Activated CD4-positive, alpha-beta T cell treated with anti-CD3 and anti-CD28 coated beads for 24 hours (primary cell): ENCODE results near the gene PLXNA1.

ENCODE experiments used
- DNase-seq, 2 donors: peaks; one replicate each; pipeline ENCODE4 v3.0.0-alpha.2; 2020; ENCODE audit warnings: low read depth in 2 of 2

Gene PLXNA1

DNA sequence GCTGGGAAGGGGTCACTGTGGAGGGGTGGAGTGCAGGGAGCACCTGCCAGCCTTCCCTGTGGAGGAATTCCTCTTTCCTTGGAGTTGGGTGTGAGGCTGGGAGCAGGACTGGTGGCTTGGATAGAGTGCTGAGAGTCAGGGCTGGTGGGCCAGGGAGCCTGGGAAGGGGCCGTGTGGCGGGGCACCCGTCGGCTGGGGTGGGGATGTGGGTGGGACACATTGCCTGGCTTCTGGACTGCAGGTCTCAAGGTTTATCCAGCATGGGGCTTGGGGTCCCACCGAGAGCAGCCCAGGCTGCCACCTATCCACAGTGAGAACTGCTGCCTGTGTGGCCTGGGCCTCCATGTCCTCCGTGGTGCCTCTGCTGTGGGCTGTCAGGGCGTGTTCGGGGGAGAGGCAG, 4.7 kb downstream of the PLXNA1 start:
- DNase-seq, result no peak

DNA sequence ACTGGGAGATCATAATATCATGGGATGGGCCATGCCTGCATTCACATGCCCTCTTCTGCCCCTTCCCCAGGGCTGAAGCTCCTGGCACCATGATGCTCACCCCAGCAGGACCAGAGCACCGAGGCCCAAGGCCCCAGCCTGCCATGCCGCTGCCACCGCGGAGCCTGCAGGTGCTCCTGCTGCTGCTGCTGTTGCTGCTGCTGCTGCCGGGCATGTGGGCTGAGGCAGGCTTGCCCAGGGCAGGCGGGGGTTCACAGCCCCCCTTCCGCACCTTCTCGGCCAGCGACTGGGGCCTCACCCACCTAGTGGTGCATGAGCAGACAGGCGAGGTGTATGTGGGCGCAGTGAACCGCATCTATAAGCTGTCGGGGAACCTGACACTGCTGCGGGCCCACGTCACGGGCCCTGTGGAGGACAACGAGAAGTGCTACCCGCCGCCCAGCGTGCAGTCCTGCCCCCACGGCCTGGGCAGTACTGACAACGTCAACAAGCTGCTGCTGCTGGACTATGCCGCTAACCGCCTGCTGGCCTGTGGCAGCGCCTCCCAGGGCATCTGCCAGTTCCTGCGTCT, 5.6 kb downstream of the PLXNA1 start:
- DNase-seq, result no peak

DNA sequence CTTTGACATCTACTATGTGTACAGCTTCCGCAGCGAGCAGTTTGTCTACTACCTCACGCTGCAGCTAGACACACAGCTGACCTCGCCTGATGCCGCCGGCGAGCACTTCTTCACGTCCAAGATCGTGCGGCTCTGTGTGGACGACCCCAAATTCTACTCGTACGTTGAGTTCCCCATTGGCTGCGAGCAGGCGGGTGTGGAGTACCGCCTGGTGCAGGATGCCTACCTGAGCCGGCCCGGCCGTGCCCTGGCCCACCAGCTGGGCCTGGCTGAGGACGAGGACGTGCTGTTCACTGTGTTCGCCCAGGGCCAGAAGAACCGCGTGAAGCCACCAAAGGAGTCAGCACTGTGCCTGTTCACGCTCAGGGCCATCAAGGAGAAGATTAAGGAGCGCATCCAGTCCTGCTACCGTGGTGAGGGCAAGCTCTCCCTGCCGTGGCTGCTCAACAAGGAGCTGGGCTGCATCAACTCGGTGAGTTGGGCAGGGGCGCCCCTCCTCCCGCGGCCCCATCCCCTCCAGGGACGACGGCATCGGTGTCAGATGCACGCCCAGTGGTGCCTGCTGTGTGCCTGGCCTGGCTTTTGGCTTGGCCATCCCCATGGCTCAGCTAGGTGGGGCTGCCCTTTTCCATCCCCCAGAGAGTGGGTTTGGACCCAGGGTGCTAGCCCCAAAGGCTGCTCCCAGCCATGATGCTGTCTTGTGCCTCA, 6.6 kb downstream of the PLXNA1 start:
- no peak for DNase-seq

DNA sequence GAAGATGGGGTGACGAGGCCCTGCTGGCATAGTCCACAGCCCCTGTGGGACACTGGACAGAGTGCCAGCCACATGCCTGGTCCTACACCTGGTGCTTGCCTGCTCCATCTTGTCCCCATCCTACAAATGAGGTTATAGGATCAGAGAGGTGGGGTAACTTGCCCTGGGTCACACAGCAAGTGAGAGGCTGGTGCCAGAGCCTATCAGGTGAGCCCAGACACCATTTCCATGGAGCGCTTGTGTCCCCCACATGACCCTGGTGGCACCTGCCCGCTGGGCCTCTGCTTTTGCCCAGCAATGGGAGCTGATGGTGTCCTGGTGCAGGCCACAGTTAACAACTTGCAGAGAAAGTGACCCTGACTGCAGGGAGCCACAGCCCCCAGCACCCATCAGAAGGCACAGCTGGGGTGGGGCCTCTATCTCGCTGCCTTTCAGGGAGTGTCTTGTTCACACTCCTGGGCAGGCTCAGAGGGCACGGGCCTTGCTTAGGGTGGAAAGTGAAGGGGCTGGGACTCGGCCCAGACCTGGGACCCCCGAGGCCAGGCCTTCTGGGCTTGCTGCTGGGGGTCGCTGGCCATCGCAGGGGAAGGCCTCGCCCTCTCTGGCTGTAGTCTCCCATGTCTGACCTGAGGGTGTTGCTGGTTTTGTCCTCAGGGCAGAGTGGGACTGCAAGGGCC, 7.2 kb downstream of the PLXNA1 start:
- no peak for DNase-seq

DNA sequence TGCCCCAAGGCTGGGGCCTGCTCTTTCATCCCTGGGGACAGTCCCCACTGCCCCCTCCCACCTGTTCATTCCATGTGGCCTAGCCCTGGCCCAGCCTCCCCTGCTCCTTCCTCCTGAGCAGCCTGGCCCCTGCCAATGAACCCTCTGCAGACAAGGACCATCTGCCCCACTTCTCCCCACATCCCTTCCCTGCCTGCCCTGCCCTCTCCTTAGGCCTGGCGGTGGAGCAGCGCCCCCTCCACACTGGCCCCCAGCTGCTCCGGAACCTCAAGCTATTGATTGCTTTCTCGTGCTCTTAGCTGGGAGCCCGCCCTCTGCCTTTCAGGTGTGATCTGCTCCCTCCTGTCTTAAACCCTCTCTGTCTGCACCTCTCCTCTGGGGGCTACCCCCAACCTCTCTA, 8.0 kb downstream of the PLXNA1 start:
- no peak for DNase-seq

DNA sequence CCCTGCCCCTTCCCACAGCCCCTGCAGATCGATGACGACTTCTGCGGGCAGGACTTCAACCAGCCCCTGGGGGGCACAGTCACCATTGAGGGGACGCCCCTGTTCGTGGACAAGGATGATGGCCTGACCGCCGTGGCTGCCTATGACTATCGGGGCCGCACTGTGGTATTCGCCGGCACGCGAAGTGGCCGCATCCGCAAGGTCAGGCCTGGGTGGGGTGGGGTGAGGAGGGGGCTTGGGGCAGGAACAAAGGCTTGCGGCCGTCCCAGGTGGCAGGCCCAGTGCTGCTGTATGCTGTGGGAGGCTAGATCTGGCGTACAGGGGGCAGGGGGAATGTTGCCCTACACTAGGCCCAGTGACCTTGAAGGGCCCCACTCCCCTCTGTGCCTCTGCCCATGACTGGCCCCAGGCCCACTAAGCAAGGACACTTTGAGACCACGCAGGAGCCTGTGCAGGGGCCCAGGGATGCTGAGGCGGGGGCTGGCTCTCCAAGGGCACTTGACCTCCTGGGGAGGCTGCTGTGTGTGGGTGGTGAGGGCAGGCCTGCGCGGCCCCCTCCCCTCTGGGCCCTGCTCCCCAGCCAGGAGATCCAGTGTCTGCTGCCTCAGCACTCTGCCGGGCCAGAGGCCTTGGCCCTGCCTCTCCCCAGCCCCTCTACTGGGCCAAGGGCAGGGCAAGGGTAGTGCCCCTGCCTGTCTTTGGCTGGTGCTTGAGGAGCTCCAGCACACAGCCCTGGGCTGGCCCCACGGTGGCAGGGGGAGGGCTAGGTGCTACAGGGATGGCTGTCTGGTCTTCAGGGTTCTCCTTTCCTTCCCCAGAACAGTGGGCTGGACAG, 8.7 kb downstream of the PLXNA1 start:
- no peak for DNase-seq

DNA sequence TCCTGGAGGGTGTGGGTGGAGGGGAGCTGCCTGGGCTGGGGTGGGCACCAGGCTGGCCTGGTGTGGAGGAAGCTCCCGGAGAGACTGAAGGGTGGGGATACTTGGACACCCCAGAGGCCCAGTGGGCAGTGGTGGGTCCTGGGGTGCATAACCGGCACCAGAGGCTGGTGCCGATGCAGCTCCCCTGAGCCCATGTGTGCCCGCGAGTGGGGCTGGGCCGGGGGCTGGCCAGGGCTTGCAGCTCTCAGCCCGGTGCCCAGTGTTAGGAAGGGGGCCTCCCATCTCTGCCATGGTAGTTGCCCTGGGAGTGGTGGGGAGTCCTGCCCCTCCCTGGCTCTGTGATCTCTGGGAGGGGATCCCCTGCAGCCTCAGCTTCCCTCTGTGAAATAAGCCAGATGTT, 9.3 kb downstream of the PLXNA1 start:
- DNase-seq, result no peak

DNA sequence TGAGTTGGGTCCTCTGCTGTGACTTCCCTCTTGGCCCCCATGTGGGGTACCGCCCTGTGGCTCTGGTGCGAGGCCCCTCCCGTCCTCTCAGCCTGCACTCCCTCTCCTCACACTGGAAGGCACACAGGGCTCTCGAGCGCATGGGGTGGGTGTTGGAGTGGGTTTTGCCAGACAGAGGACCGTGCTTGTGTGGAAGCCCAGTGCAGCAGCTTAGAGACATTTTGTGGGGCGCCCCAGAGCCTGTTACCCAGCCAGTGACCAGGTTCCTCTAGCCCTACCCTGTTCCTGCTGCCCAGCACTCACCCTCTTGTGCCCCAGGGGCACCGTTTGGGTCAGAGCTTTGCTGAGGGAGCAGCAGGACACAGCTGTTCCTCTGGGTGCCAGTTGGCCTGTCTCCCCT, 9.9 kb downstream of the PLXNA1 start:
- DNase-seq, result no peak

DNA sequence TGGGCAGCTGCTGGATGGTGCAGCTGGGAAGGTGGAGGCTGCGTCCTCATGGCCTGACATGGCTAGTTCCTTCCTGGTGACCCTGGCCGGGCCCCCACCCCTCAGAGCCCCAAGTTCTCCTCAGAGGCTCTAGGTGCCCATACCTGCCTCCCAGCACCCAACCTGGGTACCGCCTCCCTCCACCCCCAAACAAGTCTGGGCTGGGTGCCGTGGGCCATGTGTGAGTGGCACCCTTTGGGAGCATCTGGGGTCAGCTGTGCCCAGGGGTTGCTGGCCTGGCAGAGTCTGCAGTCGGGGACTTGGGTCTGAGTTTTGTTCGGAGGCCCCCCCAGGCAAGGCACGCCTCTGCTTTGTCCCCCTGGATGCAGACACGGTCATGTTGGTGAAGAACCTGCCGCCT, 10.5 kb downstream of the PLXNA1 start:
- DNase-seq, result no peak

DNA sequence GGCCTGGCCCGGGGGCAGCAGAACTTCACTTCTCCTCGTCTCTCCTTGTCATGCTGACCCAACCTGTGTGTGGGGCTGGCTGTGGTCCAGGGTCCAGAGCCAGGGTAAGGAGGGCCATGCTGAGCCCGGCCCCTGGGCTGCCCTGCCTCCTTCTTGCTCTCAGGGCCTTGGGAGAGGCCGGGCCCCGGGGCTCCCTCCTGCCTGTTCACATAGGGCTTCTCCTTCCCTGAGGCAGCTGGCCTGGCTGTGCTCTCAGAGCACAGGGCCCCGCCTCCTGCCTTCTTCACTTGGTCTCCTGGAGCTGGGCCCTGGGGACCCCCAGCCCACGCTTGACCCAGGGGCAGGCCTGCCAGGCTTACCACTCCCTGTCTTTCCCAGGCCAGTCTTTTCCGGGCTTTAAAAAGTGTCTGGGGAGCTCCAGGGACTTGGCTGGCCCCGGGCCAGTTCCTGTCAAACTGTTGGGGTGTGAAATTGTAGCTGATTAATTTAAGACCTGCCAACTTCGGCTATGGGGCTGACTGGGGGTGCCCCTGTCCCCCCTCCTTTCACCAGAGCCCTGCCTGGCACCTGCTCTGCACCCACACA, 11.8 kb downstream of the PLXNA1 start:
- DNase-seq, result no peak

DNA sequence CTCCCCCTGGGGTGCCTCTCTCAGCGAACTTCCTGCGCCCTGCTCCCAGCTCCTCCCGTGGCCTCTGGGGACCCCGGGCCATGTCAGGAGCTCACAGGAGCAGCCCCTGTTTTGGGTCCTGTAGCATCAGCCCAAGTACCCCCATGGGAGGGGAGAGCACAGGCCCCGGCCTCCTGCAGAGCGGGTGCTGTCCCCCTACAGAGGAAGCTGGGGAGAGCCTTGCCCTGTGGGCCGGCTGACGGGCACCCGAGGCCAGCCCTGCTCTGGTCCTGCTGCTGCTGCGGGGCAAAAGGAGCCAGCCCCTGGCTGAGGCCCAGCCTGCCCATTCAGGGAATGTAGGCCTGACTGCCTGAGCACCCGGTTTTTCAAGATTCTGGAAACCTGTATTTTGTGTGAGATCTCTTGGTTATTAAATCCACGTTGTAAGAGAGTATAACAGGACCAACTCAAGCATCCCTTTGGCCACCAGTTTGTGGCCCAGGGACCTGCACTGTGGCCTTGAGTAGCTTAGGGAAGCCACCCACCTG, 12.4 kb downstream of the PLXNA1 start:
- no peak for DNase-seq

DNA sequence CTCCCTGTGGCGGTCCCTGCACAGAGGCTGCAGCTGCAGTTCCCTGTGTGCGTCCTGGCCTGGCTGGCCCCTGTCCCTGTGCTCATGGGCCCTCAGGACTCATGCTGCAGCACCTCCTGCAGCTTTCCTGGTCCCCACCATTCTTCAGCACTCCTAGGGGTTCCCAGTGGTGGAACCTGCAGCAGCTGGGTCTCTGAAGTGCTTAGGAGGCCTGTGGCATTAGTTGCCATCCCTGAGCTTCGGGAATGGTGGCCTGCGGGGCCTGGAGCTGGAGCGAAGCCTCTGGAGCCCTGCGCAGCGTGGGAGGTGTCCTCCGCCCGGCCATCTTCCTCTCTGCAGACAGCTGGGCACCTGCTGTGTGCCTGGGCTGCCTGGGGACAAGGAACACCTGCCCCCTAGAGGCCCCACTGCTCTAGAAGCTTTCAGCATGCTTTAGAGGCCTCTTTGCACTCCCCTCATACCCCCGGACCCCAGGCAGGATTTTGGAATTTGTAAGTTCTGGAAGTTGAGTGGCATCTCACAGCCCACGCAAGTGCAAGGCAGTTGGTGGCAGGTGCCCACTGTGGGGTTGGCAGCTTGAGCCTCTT, 13.1 kb downstream of the PLXNA1 start:
- no peak for DNase-seq

DNA sequence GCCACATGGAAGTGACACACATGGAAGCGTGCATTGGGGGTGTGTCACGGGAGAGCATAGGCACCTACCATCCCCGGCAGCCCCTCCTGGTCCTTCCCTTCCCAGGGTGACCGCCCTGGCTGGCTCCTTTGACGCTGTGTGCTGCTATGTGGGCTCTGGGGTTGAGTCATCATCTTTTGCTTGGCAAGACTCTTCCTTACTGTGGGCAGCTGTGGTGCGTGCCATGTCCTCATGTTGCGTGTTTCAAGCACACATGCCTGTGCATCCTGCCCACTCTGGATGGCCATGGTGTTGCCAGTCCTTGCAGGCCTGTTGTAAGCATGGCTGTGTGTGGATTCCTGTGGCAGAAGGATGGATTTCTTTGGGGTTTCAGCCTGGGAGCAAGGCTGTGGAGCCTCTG, 14.0 kb downstream of the PLXNA1 start:
- DNase-seq, result no peak

DNA sequence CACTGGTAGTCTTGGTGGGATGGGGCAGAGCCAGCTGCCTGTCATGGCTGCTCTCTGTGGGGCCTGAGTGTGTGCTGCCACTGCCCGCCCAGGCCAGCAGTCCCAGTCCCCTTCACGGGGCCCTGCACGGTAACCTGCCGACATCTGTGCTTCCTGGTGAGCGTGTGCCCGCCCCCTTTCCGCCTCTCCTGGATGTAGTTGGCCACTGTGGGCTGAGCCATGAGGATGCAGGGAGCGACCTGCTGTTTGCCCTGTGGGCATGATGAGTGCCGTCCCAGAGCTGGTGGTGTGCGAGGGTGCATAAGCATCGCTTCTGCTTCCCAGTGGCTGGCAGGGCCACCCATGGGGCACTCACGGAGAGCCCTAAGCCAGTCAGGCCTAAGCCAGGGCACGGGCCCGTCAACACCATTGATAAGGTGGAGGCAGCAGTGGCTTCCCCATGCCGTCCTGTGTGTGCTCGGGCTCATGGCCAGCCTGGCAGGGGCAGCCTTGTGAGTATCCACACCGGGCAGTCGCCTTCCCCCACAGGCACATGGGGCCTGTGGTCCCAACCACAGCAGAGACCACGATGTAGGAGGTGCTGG, 14.6 kb downstream of the PLXNA1 start:
- DNase-seq, result no peak

DNA sequence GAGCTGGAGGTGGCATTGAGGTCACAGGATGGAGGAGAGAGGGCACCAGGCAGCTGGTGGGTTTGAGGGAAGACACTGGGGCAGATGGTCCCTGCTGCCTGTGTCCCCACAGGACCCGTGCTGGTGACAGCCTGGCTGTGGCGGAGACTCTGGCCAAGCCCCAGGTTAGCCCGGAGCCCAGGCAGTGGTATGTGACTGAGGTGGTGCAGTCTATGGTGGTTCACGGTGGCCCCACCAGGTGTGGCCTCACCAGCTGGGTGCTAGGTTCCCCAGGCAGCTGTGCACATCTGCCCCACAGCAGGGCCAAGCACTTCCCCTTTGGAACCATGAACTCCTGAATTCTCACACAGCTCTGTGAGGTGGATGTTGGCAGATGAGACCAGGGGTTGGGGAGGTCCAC, 15.4 kb downstream of the PLXNA1 start:
- DNase-seq, result no peak

DNA sequence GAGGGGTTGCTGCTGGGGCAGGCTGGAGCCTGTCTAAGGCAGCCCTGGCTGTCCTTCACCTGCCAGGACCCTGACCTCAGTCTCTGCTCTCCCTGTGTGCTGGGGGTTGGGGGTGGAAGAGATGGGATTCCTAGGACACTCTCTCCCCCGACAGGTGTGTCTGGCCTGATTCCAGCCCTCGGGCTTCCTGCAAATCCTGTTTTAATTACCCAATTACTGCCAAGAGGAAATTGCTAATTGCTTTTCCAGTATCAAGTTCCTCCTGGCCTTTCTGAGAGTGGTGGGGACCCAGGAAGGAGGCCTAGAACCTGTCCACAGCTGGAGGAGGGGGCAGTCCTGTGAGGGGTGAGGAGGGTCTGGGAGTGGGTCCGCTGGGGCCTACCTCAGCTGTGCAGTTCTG, 15.8 kb downstream of the PLXNA1 start:
- DNase-seq, result no peak

DNA sequence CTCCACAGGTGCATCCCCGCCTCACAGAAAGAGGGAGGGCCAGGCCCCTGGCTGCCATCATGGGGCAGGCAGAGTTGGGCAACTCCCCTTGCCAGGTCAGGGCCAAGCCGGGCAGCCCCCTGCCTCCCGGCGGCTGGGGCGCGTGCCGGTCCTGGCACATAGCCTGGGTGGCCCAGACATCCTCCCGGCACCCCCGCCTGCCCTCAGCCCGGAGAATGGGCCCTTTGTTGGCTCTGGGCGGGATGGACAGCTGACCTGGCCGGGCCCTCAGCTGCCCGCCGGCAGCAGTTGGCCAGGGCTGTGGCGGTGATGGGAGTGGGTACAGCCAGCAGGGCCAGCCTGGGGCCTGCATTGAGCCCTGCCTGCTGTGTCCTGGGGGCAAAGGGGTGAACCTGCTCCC, 16.5 kb downstream of the PLXNA1 start:
- DNase-seq, result no peak

DNA sequence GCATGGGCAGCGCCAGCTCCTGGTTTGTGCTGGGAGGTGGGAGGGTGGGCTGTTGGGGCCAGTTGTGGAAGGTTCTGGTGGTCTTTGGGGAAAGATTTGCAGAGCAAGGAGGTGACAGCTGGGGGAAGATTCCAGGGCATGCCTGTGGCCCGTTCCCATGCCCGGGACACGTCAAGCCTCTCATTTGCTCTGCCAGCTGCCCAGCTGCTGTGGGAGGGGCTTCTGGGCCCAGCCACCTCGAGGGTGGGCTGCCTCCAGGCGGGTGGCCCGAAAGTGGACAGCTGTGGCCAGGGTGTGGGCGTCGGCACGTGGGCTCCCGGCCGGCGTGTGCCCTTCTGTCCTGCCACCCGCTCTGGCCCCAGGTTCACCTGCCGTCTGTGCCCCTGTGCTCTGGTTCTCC, 17.2 kb downstream of the PLXNA1 start:
- DNase-seq, result no peak

DNA sequence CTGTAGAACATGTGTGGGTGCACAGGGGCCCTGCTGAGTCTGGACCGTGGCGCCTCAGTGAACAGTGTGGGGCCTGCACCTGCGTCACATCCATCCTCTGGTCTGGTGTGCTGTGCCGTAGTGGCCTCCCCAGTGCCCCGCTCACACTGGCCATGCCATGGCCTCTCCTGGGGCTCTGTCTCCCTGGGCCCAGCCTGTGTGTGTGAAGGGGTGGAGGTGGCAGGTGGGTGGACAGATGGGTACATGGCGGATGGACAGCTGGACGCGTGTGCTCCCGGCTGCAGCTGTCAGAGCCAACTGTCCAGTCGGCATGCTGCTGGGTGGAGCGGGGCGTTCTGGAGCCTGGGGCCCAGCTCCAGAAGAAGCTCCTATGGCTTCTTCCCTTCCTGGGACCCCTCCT, 17.8 kb downstream of the PLXNA1 start:
- DNase-seq, result no peak

DNA sequence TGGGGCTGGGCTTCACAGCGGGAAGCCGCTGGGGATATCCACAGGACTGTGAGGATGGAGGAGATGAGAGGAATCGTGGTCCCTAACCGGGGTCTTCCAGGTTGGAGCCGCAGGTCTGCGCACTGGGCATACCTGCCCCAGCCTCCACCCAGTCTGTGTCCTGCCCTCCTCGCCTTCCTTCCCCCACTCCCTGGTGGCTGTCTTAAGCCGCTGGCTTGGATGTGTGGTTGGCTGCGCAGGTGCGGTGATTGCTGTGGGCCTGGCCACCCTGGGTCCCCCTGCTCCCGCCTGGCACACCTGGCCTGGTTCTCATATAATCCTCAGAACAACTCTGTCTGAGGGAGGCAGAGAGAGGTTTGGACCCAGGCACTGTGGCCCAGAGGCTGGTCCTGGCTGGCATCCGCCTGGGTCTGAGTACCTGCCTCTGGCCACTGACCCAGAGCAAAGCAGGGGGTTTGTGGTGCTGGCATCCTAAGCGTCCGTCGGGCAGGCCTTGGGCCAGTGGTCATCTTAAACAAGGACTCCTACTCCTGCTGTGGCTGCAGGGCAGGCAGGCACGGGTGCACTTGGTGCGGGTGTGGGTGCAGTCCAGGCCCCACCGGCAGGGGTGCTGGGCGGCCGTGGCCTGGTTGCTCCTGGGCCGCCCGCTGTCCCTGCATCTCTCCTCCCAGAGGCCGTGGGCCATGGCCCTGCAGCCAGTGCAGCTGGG, 18.7 kb downstream of the PLXNA1 start:
- DNase-seq, result no peak
